Measurements from ENCODE around the gene AMER3.

Gene AMER3

GRCh38 chr2:130787841-130788240, 32.5 kb downstream of the AMER3 start:
- DNase-seq (ENCODE audit: low spot score), result no peak
- no peak for TF ChIP-seq CTCF (IDR thresholded peaks at IDR 0.05)
- Histone ChIP-seq H3K4me3 (no peak overlapping the region), H3K27ac (no peak overlapping the region)

GRCh38 chr2:130790312-130790711, 35.0 kb downstream of the AMER3 start:
- no peak for TF ChIP-seq CTCF (IDR thresholded peaks at IDR 0.05)
- Histone ChIP-seq H3K4me3 (no peak overlapping the region), H3K27ac (no peak overlapping the region)
- DNase-seq (ENCODE audit: low spot score), result no peak

GRCh38 chr2:130790804-130791616, 35.7 kb downstream of the AMER3 start:
- DNase-seq (ENCODE audit: low spot score), result no peak
- no peak overlapping the region for H3K27ac ChIP-seq

GRCh38 chr2:130791617-130791939, 36.2 kb downstream of the AMER3 start:
- H3K4me3 ChIP-seq, result no peak overlapping the region
- TF ChIP-seq CTCF (IDR thresholded peaks at IDR 0.05), result no peak
- DNase-seq (ENCODE audit: low spot score), result no peak
- H3K27ac ChIP-seq, result no peak overlapping the region

More at GRCh38 chr2:130790804-130791616, 35.7 kb downstream of the AMER3 start:
- no peak overlapping the region for H3K4me3 ChIP-seq
- TF ChIP-seq CTCF (IDR thresholded peaks at IDR 0.05), result no peak

- TF ChIP-seq CTCF (IDR thresholded peaks at IDR 0.05), result no peak
- Histone ChIP-seq H3K27ac (no peak overlapping the region), H3K4me3 (no peak overlapping the region)
- DNase-seq (ENCODE audit: low spot score), result no peak
These were observed 40.1 kb downstream of the AMER3 start for GRCh38 chr2:130795431-130795830.

GRCh38 chr2:130796290-130796689, 41.0 kb downstream of the AMER3 start:
- Histone ChIP-seq H3K4me3 (no peak overlapping the region), H3K27ac (no peak overlapping the region)
- no peak for TF ChIP-seq CTCF (IDR thresholded peaks at IDR 0.05)
- no peak for DNase-seq (ENCODE audit: low spot score)
